NT2/D1 (cell line): ENCODE data around the gene UBE2L3.
"Not testable (repeated sequence)": the region's sequence is repeated elsewhere in the genome, so short reads cannot be mapped to it uniquely, and the experiment has no call there.

ENCODE experiments used
- DNase-seq: peaks from one replicate; pipeline ENCODE4 v3.0.0-alpha.2; 2011; ENCODE audit warnings: low read depth, low spot score
- H3K27me3 ChIP-seq: 2 replicates; pipeline ENCODE4 v1.6.0; 2011; ENCODE audit warnings: mild to moderate bottlenecking; ENCODE audit not compliant: insufficient read length, insufficient read depth
- H3K36me3 ChIP-seq: 2 replicates; pipeline ENCODE4 v1.6.1; 2011; ENCODE audit warnings: mild to moderate bottlenecking, low read length, mixed read lengths; ENCODE audit not compliant: insufficient read depth, insufficient read length
- H3K4me1 ChIP-seq: 2 replicates; pipeline ENCODE4 v1.5.1; 2011; ENCODE audit not compliant: insufficient read depth, insufficient read length
- H3K4me3 ChIP-seq: 2 replicates; pipeline ENCODE4 v1.5.1; 2011; ENCODE audit warnings: low read depth; ENCODE audit not compliant: insufficient read length
- H3K9ac ChIP-seq: 2 replicates; pipeline ENCODE4 v1.6.0; 2011; ENCODE audit warnings: low read depth; ENCODE audit not compliant: insufficient read length
- H3K9me3 ChIP-seq: 2 replicates; pipeline ENCODE4 v1.5.1; 2011; ENCODE audit warnings: mild to moderate bottlenecking, low read length; ENCODE audit not compliant: insufficient read depth
- SUZ12 ChIP-seq: IDR thresholded peaks from 2 replicates; pipeline ENCODE4 v1.6.1; 2011; ENCODE audit not compliant: insufficient read length, insufficient read depth; ENCODE audit errors: extremely low read depth
- YY1 ChIP-seq: IDR thresholded peaks from 2 replicates; pipeline ENCODE4 v1.6.1; 2011; ENCODE audit not compliant: insufficient read length, insufficient read depth
- ZNF274 ChIP-seq: IDR thresholded peaks from 2 replicates; pipeline ENCODE4 v1.6.1; 2011; ENCODE audit warnings: mild to moderate bottlenecking, low read depth, low read length

Gene UBE2L3

GRCh38 chr22:21592422-21592821 lies 24.9 kb downstream of the UBE2L3 start:
- H3K9me3 ChIP-seq, result no peaks in the 10 kb centered on the region
- no peak overlapping the region for H3K4me3 ChIP-seq
- H3K27me3 ChIP-seq, result no peaks in the 10 kb centered on the region
- H3K9ac ChIP-seq, result no peak overlapping the region
- no peak for DNase-seq
- H3K4me1 ChIP-seq, result peaks cover 2% of the 10 kb centered on the region
- TF ChIP-seq ZNF274, result no peak
- no peak for TF ChIP-seq YY1
- TF ChIP-seq SUZ12, result no peak
- peaks cover 70% of the 10 kb centered on the region for H3K36me3 ChIP-seq

- no peak for DNase-seq
- H3K4me3 ChIP-seq, result no peak overlapping the region
- peaks cover 2% of the 10 kb centered on the region for H3K4me1 ChIP-seq
- H3K9ac ChIP-seq, result no peak overlapping the region
- H3K9me3 ChIP-seq, result no peaks in the 10 kb centered on the region
- TF ChIP-seq YY1, result no peak
- no peak for TF ChIP-seq SUZ12
- TF ChIP-seq ZNF274, result no peak
- no peaks in the 10 kb centered on the region for H3K27me3 ChIP-seq
- H3K36me3 ChIP-seq, result peaks cover 64% of the 10 kb centered on the region
Observed at GRCh38 chr22:21593406-21594232, 26.1 kb downstream of the UBE2L3 start.

- Histone ChIP-seq H3K4me3 (no peak overlapping the region), H3K9ac (no peak overlapping the region), H3K4me1 (peaks cover 2% of the 10 kb centered on the region), H3K36me3 (peaks cover 67% of the 10 kb centered on the region), H3K27me3 (no peaks in the 10 kb centered on the region), H3K9me3 (no peaks in the 10 kb centered on the region)
- DNase-seq, result no peak
- TF ChIP-seq ZNF274 (no peak), YY1 (no peak), SUZ12 (no peak)
Observed at GRCh38 chr22:21594865-21595452, 27.4 kb downstream of the UBE2L3 start.

- H3K27me3 ChIP-seq, H3K4me3 ChIP-seq, H3K4me1 ChIP-seq, H3K9me3 ChIP-seq, DNase-seq, H3K9ac ChIP-seq: not testable (repeated sequence)
- peaks cover 65% of the 10 kb centered on the region for H3K36me3 ChIP-seq
Observed at GRCh38 chr22:21596356-21597135, 29.0 kb downstream of the UBE2L3 start.

- H3K9ac ChIP-seq, result no peak overlapping the region
- no peak for TF ChIP-seq SUZ12
- TF ChIP-seq ZNF274, result no peak
- TF ChIP-seq YY1, result no peak
- no peak overlapping the region for H3K4me3 ChIP-seq
- peaks cover 56% of the 10 kb centered on the region for H3K36me3 ChIP-seq
- DNase-seq, result no peak
- H3K4me1 ChIP-seq, result no peaks in the 10 kb centered on the region
- no peaks in the 10 kb centered on the region for H3K9me3 ChIP-seq
- H3K27me3 ChIP-seq, result no peaks in the 10 kb centered on the region
Observed at GRCh38 chr22:21598302-21598701, 30.8 kb downstream of the UBE2L3 start.

- no peaks in the 10 kb centered on the region for H3K27me3 ChIP-seq
- H3K9me3 ChIP-seq, result no peaks in the 10 kb centered on the region
- TF ChIP-seq YY1 (no peak), SUZ12 (no peak), ZNF274 (no peak)
- H3K36me3 ChIP-seq, result peaks cover 46% of the 10 kb centered on the region
- no peak overlapping the region for H3K9ac ChIP-seq
- no peak for DNase-seq
- H3K4me3 ChIP-seq, result no peak overlapping the region
- no peaks in the 10 kb centered on the region for H3K4me1 ChIP-seq
Observed at GRCh38 chr22:21599053-21599893, 31.8 kb downstream of the UBE2L3 start.
